ENCODE data around the gene PSMC3.

Gene PSMC3

GRCh38 chr11:47413908-47414684 lies 12.1 kb downstream of the PSMC3 start:
- in situ Hi-C loops (cut with MboI; ENCODE audit: low sequenced_read_pairs): no loop called here

GRCh38 chr11:47413351-47413750 lies 12.9 kb downstream of the PSMC3 start:
- in situ Hi-C loops (cut with MboI; ENCODE audit: low sequenced_read_pairs): no loop called here

- in situ Hi-C loops (cut with MboI; ENCODE audit: low sequenced_read_pairs): no loop called here
Measured at GRCh38 chr11:47411884-47412746, 14.1 kb downstream of the PSMC3 start.

DNA sequence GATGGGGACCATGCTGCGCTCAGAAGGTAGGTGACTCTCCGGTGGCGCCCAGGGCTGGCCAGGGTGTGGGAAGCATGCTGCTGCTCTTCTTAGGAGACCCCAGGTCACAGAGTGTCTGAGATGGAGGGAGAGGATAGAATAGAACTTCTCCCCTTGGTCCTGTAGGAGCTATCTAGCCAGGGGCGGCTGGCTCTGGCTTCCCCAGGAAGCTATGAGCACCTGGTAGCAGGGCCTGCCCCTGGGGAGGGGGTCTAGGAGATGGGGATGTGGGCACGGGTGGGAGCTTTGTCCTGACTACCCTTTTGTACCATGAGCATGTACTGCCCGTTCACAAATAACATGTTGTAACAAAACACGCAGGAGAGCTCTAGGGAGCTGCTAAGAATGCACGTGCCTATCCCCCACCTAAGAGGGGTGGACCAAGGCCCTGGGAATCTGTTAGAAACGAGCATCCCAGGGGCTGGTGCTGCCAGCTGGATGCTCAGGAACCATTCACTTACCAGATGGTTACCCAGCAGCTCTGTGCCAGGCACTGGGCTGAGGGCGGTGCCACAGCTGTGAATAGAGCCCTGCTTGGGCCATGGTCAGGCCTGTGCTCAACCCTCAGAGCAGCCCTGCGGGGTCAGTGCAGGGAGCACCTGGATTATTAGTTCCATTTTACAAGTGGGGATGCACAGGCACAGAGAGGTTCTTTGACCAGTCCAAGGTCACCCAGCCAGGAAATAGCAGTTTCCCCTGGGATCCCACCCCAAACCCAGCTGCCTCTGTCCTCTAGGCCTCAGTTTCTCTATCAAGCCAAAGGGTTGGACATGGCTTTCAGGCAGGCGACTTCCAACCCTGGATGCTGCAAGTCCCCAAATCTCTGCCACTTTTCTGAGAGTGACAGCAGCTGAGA lies 15.6 kb downstream of the PSMC3 start:
- in situ Hi-C loops (cut with MboI; ENCODE audit: low sequenced_read_pairs): no loop called here

- in situ Hi-C loops (cut with MboI; ENCODE audit: low sequenced_read_pairs): no loop called here
Measured at GRCh38 chr11:47409440-47410369, 16.5 kb downstream of the PSMC3 start.

- in situ Hi-C loops (cut with MboI; ENCODE audit: low sequenced_read_pairs): no loop called here
Measured at GRCh38 chr11:47408598-47409439, 17.4 kb downstream of the PSMC3 start.

GRCh38 chr11:47407746-47408590 lies 18.3 kb downstream of the PSMC3 start, which contains the start of gene SLC39A13:
TSS of gene SLC39A13 (plus strand) at chr11:47408590. CDS start at chr11:47410095, 1,505 bp downstream.
- in situ Hi-C loops (cut with MboI; ENCODE audit: low sequenced_read_pairs): no loop called here

- in situ Hi-C loops (cut with MboI; ENCODE audit: low sequenced_read_pairs): no loop called here
Measured at GRCh38 chr11:47406896-47407745, 19.1 kb downstream of the PSMC3 start.

GRCh38 chr11:47403571-47403970 lies 22.7 kb downstream of the PSMC3 start:
- in situ Hi-C loops (cut with MboI; ENCODE audit: low sequenced_read_pairs): no loop called here

DNA sequence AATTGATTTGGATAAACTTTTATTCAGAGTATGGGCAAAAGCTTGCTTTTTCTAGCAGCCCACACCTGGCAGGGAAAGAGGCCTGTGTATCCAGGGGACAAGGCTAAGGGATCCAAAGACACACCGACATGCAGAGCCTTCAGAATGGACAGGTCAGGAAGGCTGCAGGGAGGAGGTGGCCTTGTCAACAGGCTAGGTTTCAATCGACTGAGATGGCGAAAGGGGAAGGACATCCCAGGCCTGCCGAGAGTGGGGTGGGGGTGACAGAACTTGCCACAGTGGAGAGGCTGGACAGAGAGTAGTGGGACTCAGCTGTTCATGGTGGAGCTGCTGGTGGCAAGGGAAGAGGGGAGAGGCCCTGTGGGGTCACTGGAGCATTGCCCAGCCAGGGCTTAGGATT lies 23.1 kb downstream of the PSMC3 start:
- in situ Hi-C loops (cut with MboI; ENCODE audit: low sequenced_read_pairs): no loop called here

- in situ Hi-C loops (cut with MboI; ENCODE audit: low sequenced_read_pairs): no loop called here
Measured at GRCh38 chr11:47400768-47401279, 25.4 kb downstream of the PSMC3 start.

DNA sequence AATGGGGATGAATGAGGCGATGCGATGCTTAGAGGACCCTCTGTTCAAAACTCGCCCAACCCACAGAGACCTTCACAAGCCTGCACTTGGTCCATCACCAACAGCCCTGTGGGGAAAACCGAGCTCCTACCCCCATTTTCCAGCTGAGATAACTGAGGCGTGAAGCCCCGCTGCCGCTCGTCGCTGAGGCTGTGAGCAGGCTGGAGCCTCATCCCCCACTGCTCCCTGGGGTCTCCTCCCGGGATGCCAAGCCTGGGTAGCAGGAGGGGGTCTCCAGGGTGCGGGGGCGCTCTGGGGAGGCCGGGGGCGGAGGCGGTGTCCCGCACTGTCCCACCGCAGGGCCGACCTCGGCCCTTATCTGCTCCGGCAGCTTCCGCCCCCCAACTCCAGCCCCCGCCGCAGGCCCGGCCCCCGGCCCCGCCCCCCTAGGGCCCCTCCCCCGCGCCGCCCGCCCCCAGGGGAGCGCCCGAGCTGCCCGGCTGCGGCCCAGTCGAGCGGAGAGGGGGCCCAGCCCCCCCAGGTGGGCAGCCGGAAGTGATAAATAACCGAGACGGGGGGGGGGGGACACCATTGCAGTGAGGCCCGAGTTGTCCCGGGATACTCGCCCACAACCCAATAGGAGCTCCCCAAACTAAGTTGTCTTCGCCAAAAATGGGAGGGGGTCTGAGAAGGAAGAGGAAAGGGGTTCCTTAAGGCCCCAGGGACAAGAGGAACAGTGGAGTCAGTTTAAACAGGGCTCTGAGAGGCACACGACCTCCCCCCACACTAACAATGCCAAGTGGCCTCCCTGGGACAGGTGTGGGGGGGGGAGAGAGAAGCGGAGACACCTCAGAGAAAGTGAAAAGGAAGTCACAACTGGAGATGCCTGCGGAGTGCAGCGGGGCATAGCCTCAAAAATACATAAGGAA lies 26.1 kb downstream of the PSMC3 start:
- in situ Hi-C loops (cut with MboI; ENCODE audit: low sequenced_read_pairs): no loop called here

DNA sequence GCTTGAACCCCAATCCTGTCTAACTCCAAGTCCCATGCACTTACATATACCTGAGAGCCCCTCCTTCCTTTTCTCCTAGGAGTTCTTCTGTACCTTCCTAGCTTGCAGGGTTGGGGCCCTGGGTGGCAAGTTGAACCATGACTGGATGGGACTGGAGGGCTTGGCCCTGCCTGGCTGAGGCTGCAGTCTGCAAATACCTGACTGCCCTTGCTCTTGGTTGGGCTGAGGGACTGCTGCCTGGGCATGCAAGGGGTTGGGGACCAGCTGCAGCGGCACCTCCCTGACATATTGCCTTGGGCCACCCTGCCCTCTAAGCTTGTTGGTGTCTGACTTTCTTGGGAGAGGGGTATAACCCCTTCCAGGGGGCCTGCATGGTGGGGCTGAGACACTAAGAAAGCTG lies 27.7 kb downstream of the PSMC3 start:
- in situ Hi-C loops (cut with MboI; ENCODE audit: low sequenced_read_pairs): no loop called here

DNA sequence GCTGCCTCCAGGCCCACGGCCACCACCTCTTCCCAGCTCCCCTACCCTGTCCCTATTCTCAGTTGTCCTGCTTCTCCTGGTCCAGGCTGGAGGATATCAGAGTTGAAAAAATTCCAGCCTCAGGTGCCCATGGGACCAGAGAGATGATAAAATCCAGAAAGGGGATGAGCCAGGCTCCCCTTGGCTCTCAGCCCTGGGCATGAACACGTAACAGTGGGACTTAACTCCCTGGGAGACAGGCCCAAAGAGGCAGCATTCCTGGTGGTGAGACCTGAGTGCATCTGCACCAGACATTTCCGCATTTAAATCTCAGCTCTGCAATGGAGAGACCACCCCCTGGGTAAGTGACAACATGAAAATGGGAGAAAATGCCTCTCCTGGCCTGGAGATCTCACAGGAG lies 28.2 kb downstream of the PSMC3 start:
- in situ Hi-C loops (cut with MboI; ENCODE audit: low sequenced_read_pairs): no loop called here

GRCh38 chr11:47396049-47396320 lies 30.3 kb downstream of the PSMC3 start:
- in situ Hi-C loops (cut with MboI; ENCODE audit: low sequenced_read_pairs): no loop called here

All from hTERT RPE-1 (cell line).